SK-N-SH treated with all-trans-retinoic acid at 6 μM for 48 hours (cell line): Measurements from ENCODE around the gene PLPP1.

Experiments
- ATAC-seq: fragments of 200-7000 bp; cut with Tn5 transposase; 3 replicates; pipeline ENCODE4 v1.9.1; 2020; ENCODE audit warnings: mild to moderate bottlenecking, moderate library complexity
- ARNTL ChIP-seq: fragments of 450-650 bp; formaldehyde crosslinking; IDR thresholded peaks from 2 replicates; pipeline ENCODE4 v1.5.0; 2020; ENCODE audit warnings: low read depth, mild to moderate bottlenecking, moderate library complexity, borderline replicate concordance
- BACH2 ChIP-seq: fragments of 250-450 bp; sonication (Bioruptor Pico); IDR thresholded peaks from 2 replicates; pipeline ENCODE4 v1.9.0; 2021; ENCODE audit warnings: mild to moderate bottlenecking, borderline replicate concordance
- CREB5 ChIP-seq: fragments of 250-450 bp; sonication (Bioruptor Pico); IDR thresholded peaks from 2 replicates; pipeline ENCODE4 v1.5.1; 2020; ENCODE audit warnings: low read depth, mild to moderate bottlenecking, moderate library complexity
- CSDC2 ChIP-seq: fragments of 250-450 bp; sonication (Bioruptor Pico); IDR thresholded peaks from 2 replicates; pipeline ENCODE4 v1.5.0; 2020; ENCODE audit warnings: mild to moderate bottlenecking, moderate library complexity
- CSRNP3 ChIP-seq: fragments of 250-450 bp; sonication (Bioruptor Pico); IDR thresholded peaks from 2 replicates; pipeline ENCODE4 v1.5.1; 2021; ENCODE audit warnings: mild to moderate bottlenecking, moderate library complexity
- ESRRG ChIP-seq: fragments of 250-450 bp; sonication (Bioruptor Pico); IDR thresholded peaks from 2 replicates; pipeline ENCODE4 v1.6.1; 2021; ENCODE audit warnings: mild to moderate bottlenecking
- GLIS3 ChIP-seq: fragments of 250-450 bp; sonication (Bioruptor Pico); IDR thresholded peaks from 2 replicates; pipeline ENCODE4 v1.5.0; 2020; ENCODE audit warnings: mild to moderate bottlenecking, moderate library complexity
- ISL1 ChIP-seq: fragments of 250-450 bp; sonication (Bioruptor Pico); IDR thresholded peaks from 2 replicates; pipeline ENCODE4 v2.1.2; 2022; ENCODE audit warnings: mild to moderate bottlenecking, moderate library complexity
- OSR1 ChIP-seq: fragments of 250-450 bp; sonication (Bioruptor Pico); IDR thresholded peaks from 2 replicates; pipeline ENCODE4 v1.8.0; 2022; ENCODE audit warnings: moderate library complexity, mild to moderate bottlenecking, inconsistent platforms
- PATZ1 ChIP-seq: fragments of 250-450 bp; sonication (Bioruptor Pico); IDR thresholded peaks from 2 replicates; pipeline ENCODE4 v1.8.0; 2020; ENCODE audit warnings: mild to moderate bottlenecking, moderate library complexity, borderline replicate concordance
- POU6F1 ChIP-seq: fragments of 250-450 bp; sonication (Bioruptor Pico); IDR thresholded peaks from 2 replicates; pipeline ENCODE4 v1.8.0; 2021; ENCODE audit warnings: low read depth, mild to moderate bottlenecking, moderate library complexity, borderline replicate concordance
- PPARA ChIP-seq: fragments of 250-450 bp; sonication (Bioruptor Pico); IDR thresholded peaks from 2 replicates; pipeline ENCODE4 v1.5.0; 2020; ENCODE audit warnings: mild to moderate bottlenecking, borderline replicate concordance
- RARB ChIP-seq: fragments of 250-450 bp; sonication (Bioruptor Pico); IDR thresholded peaks from 2 replicates; pipeline ENCODE4 v1.8.0; 2021; ENCODE audit warnings: mild to moderate bottlenecking, moderate library complexity
- SNAI2 ChIP-seq: fragments of 250-450 bp; sonication (Bioruptor Pico); IDR thresholded peaks from 2 replicates; pipeline ENCODE4 v1.5.0; 2020; ENCODE audit warnings: mild to moderate bottlenecking, moderate library complexity
- TCF4 ChIP-seq: fragments of 250-450 bp; sonication (Bioruptor Pico); IDR thresholded peaks from 2 replicates; pipeline ENCODE4 v1.8.0; 2021; ENCODE audit warnings: mild to moderate bottlenecking, moderate library complexity, borderline replicate concordance
- TOX ChIP-seq: fragments of 250-450 bp; sonication (Bioruptor Pico); IDR thresholded peaks from 2 replicates; pipeline ENCODE4 v1.8.0; 2021; ENCODE audit warnings: mild to moderate bottlenecking, moderate library complexity, borderline replicate concordance
- ZC3H10 ChIP-seq: fragments of 250-450 bp; sonication (Bioruptor Pico); IDR thresholded peaks from 2 replicates; pipeline ENCODE4 v1.5.1; 2021; ENCODE audit warnings: mild to moderate bottlenecking, moderate library complexity
- ZFP3 ChIP-seq: fragments of 250-450 bp; sonication (Bioruptor Pico); IDR thresholded peaks from 2 replicates; pipeline ENCODE4 v1.5.0; 2020; ENCODE audit warnings: mild to moderate bottlenecking, moderate library complexity
- ZFP30 ChIP-seq: fragments of 450-650 bp; formaldehyde crosslinking; IDR thresholded peaks from 2 replicates; pipeline ENCODE4 v1.5.0; 2022; ENCODE audit warnings: mild to moderate bottlenecking, moderate library complexity
- ZNF565 ChIP-seq: fragments of 450-650 bp; formaldehyde crosslinking; conservative IDR thresholded peaks from 2 replicates; pipeline ENCODE4 v1.5.0; 2020; ENCODE audit warnings: low read depth, mild to moderate bottlenecking, moderate library complexity
- ZNF70 ChIP-seq: fragments of 450-650 bp; formaldehyde crosslinking; IDR thresholded peaks from 2 replicates; pipeline ENCODE4 v1.5.0; 2020; ENCODE audit warnings: mild to moderate bottlenecking, moderate library complexity
- ZNF8 ChIP-seq: fragments of 450-650 bp; formaldehyde crosslinking; IDR thresholded peaks from 2 replicates; pipeline ENCODE4 v1.5.0; 2020; ENCODE audit warnings: mild to moderate bottlenecking, moderate library complexity

The PLPP1 gene

GRCh38 chr5:55544341-55544740 is 9.6 kb upstream of the PLPP1 start:
- ATAC-seq, result no peak
- TF ChIP-seq PATZ1 (CRISPR knock-in tag) (no peak), TCF4 (CRISPR knock-in tag) (no peak), GLIS3 (CRISPR knock-in tag) (no peak), RARB (CRISPR knock-in tag) (no peak), CSDC2 (CRISPR knock-in tag) (no peak), ZFP3 (CRISPR knock-in tag) (no peak), TOX (CRISPR knock-in tag) (no peak), ZFP30 (CRISPR knock-in tag) (no peak), POU6F1 (no peak), ESRRG (no peak), CSRNP3 (CRISPR knock-in tag) (no peak), PPARA (CRISPR knock-in tag) (no peak), ZC3H10 (CRISPR knock-in tag) (no peak), ZNF70 (CRISPR knock-in tag) (no peak), ZNF565 (CRISPR knock-in tag) (no peak)

- ATAC-seq, result no peak
- TF ChIP-seq CSDC2 (CRISPR knock-in tag), result no peak
- no peak for TF ChIP-seq OSR1 (CRISPR knock-in tag)
- TF ChIP-seq ZNF70 (CRISPR knock-in tag), result no peak
- no peak for TF ChIP-seq CSRNP3 (CRISPR knock-in tag)
- no peak for TF ChIP-seq ZC3H10 (CRISPR knock-in tag)
- TF ChIP-seq ZFP30 (CRISPR knock-in tag), result no peak
- no peak for TF ChIP-seq ZFP3 (CRISPR knock-in tag)
- no peak for TF ChIP-seq ESRRG
- TF ChIP-seq ISL1 (CRISPR knock-in tag), result no peak
- no peak for TF ChIP-seq TOX (CRISPR knock-in tag)
These were observed 6.4 kb upstream of the PLPP1 start for GRCh38 chr5:55541056-55541635.

GRCh38 chr5:55540525-55540924 is 5.8 kb upstream of the PLPP1 start:
- no peak for ATAC-seq
- TF ChIP-seq TOX (CRISPR knock-in tag) (no peak), BACH2 (no peak), ZNF70 (CRISPR knock-in tag) (no peak), PPARA (CRISPR knock-in tag) (no peak), SNAI2 (no peak)

- no peak for ATAC-seq
- TF ChIP-seq PATZ1 (CRISPR knock-in tag) (no peak), ZNF565 (CRISPR knock-in tag) (no peak), ARNTL (CRISPR knock-in tag) (no peak), ZNF8 (no peak), OSR1 (CRISPR knock-in tag) (no peak), ZC3H10 (CRISPR knock-in tag) (no peak), PPARA (CRISPR knock-in tag) (no peak), CSRNP3 (CRISPR knock-in tag) (no peak), GLIS3 (CRISPR knock-in tag) (no peak), SNAI2 (no peak), CREB5 (CRISPR knock-in tag) (no peak), TOX (CRISPR knock-in tag) (no peak), ZFP3 (CRISPR knock-in tag) (no peak), CSDC2 (CRISPR knock-in tag) (no peak), BACH2 (no peak), ISL1 (CRISPR knock-in tag) (no peak)
These were observed 5.3 kb upstream of the PLPP1 start for GRCh38 chr5:55540024-55540423.
